ENCODE measurements around the gene FAF1.

The FAF1 gene

DNA sequence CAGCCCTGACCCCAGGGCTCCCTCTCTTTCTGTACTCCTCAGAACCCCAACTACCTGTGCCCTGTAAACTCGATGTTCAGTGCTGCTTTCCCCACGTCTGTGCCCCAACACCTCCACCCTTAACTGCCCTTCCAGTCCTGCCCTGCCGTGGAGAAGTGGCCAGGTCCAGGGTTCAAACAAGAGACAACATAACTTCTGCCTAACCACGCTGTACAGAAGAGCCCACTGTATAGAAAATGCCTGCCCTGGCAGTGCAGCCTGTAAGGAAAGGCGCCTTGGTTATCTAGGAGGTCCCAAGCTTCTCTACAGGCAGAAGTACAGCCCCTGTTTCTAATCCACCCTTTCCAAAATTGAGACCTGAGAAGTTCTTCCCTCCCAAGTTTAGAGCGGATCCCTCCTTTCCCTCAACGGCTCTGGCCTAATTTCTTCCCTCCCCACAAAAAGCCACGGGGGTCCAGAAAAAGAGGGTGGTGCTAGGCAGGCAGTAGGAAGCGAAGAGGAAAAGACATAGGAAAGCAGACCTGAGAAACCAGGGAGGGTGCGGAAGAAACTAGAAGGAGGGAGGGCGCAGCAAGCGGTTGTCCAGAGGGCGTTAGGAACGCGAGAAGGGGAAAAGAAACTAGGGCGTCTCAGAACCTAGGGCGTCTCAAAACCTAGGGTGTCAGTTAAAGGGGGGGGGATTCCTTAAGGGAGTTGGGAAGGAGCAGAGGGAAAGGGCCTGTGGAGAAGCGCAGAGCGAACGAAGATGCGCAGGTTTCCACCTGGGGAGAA is 540.0 kb downstream of the FAF1 start:
- TF ChIP-seq CTCF (conservative IDR thresholded peaks at IDR 0.05; ENCODE audit: low read length) = no peak
- DNase-seq (ENCODE audit: low read depth) = no peak

GRCh38 chr1:50419192-50419906 is 540.7 kb downstream of the FAF1 start:
- no peak for DNase-seq (ENCODE audit: low read depth)
- H3K4me3 ChIP-seq (ENCODE audit: low read length) = no peak overlapping the region
- TF ChIP-seq CTCF (conservative IDR thresholded peaks at IDR 0.05; ENCODE audit: low read length) = no peak

More for the DNA sequence above, 540.0 kb downstream of the FAF1 start:
- no peak overlapping the region for H3K4me3 ChIP-seq (ENCODE audit: low read length)

DNA sequence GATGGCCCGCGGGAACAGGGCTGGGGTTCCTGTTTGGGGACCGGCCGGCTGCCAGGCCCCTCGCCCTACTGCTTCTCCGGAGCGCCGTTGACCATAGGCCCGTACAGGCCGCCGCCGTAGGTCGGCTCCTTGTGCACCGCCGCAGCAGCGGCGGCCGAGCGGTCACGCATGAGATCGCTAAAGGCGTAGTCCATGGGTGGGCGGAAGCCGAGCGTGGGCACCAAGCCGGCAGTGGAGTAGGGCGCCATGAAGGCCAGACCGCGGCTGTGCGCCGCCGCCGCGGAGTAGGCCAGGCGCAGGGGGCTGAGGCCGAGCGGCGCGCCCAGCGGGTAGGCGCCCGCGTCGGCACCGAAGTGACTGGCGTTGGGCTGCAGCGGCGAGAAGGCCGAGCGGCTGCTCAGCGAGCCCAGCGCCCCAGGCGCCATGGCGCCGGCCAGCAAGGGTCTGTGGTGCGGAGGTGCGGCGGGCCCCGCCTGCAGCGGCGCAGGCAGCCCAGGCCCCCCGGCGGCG is 541.4 kb downstream of the FAF1 start:
- no peak for DNase-seq (ENCODE audit: low read depth)
- no peak for TF ChIP-seq CTCF (conservative IDR thresholded peaks at IDR 0.05; ENCODE audit: low read length)
- H3K4me3 ChIP-seq (ENCODE audit: low read length) = no peak overlapping the region

DNA sequence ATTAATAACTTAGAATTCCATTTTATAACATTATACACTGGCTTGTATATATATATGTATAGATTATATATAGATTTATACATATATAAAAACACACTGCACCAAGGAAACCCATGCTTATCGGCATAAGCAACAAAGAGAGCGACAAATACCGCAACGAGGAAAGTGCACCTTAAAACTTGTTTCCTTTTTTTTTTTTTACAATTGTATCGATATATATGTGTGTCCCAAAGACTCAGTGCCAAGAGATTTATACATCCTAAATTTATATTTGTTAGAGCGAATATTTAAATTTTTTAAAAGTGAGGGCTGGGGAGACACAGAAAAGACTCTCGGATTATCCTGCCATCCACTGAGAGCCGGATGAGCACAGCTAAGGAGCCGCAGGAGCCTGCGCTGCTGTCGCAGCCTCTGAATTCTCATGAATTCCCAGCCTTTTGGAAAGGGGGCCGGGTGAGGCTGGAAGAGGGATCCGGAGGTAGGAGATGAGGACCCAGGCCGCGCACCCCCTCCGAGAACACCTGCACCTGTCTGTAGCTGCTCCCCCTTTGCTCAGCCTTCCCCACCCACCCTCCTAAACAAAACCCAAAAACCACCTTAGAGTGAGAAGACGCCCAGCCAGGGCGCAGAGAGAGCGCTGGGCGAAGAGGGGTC is 542.0 kb downstream of the FAF1 start:
- no peak for DNase-seq (ENCODE audit: low read depth)
- no peak for TF ChIP-seq CTCF (conservative IDR thresholded peaks at IDR 0.05; ENCODE audit: low read length)
- H3K4me3 ChIP-seq (ENCODE audit: low read length) = no peak overlapping the region

DNA sequence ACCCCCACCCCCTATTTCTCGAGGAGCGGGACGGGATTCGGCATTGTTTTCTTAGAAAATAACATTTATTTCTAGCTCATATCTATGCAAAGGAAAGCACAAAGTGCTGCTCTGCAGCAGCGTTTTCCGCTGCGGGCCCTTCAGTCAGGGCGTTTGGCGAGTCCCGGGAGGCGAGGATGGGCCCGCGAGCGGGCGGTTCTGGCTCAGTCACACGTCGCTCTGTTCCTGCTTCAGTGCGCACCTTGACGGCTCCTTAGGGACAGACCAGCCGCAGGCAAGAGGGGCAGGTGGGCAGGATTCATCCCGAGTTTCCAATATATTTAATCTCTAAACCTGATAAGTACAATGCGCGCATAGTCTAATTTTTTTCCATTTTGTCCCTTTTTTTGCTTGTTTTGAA is 542.6 kb downstream of the FAF1 start:
- no peak for DNase-seq (ENCODE audit: low read depth)
- no peak for TF ChIP-seq CTCF (conservative IDR thresholded peaks at IDR 0.05; ENCODE audit: low read length)
- H3K4me3 ChIP-seq (ENCODE audit: low read length) = no peak overlapping the region

DNA sequence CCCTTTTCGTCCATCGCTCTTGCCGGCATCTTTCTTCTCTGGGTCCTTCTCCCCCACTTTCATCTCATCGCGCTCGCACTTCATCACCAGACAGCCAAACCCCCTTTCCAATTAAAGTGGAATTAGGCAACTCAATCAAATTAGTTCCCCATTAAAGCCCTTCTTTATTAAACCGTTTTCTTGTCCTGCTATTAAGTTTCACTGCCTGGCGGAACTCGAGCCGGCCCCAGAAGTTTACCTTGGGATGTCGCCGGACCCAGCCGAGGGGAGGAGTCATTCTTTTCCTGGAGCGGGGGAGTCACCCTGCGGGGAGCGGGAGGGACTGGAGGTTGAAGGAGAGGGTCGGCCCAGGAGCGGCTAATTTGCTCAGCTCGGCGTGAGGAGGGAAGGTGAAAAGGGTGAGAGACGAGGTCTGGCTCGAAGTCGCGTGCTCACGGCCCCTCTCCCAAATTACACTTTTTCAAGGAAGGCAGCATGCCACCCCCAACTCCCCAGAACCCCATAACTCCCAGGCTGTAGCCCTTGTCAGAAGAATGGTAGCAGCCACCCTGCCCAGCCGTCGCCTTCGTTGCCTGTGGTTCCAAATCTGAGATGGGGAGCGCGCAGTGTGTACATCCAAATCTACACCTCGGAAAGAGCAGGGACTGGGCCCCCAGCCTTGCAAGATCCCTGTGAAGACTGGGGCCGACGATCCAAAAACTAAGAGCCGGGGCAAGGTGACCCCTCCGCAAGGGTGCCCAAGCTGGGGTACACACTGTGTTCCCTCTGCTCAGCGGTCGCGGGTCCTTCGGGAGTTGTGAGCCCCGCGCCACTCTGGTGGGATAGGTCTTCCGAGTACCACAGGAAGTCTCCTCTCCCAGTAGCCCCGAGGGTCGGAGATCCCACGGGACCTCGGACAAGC is 543.3 kb downstream of the FAF1 start:
- TF ChIP-seq CTCF (conservative IDR thresholded peaks at IDR 0.05; ENCODE audit: low read length) = no peak
- no peak for DNase-seq (ENCODE audit: low read depth)
- H3K4me3 ChIP-seq (ENCODE audit: low read length) = no peak overlapping the region
